ENCODE measurements around the gene CDK5. TPM values are rescaled to one million over a fixed set of nuclear protein-coding genes. Genes with fewer than 3 reads are reported as not detected.
A peak's percentile ranks its signal among the peaks of the same experiment; 100 is the strongest.
"Not testable (repeated sequence)": the region's sequence is repeated elsewhere in the genome, so short reads cannot be mapped to it uniquely, and the experiment has no call there.

Gene CDK5
- total and polyA plus RNA-seq, 2 donors from 2014 or later, result 9.1 to 21.5 TPM

DNA sequence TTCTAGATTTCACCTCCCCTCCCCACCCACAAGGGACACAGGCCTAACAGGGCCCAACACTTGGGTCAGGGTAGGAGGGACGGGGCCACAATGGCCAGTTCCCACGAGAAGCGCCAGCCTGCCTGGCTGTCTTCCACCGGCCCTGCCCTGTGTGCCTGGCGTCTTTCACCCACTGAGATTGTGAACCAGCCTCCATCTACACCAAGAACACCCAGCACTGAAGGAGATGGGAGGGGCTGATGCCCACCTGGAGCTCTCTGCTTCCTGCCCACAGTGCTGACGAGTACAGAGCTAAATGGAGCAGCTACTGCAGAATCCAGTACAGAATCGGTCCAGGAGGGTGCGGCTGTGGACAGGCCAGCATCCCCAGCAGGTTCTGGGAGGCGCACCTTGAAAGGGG lies 11.7 kb downstream of the CDK5 start:
- Histone ChIP-seq H3K27ac (ENCODE audit: low read depth in 2 of 2, low read length in 2 of 2) (no peak overlapping the region), H3K36me3 (ENCODE audit: control insufficient read depth in 2 of 3, insufficient read depth in 3 of 3, low read length in 3 of 3) (peaks cover 0 to 3% (median 0%) of the 10 kb centered on the region in 3 donors), H3K9ac (ENCODE audit: low read length in 3 of 3) (no peak overlapping the region), H3K4me1 (ENCODE audit: control insufficient read depth in 2 of 3, insufficient read depth in 2 of 3, low read depth in 1 of 3, low read length in 3 of 3) (no peaks in the 10 kb centered on the region), H3K27me3 (ENCODE audit: control insufficient read depth, insufficient read depth, low read length) (no peaks in the 10 kb centered on the region), H3K9me3 (ENCODE audit: control insufficient read depth in 2 of 3, insufficient read depth in 1 of 3, low read length in 3 of 3) (no peaks in the 10 kb centered on the region), H3K4me3 (ENCODE audit: low read length in 3 of 3) (no peak overlapping the region)
- DNase-seq, result peak in 1 of 5 donors; percentile 37
- FAIRE-seq, result no peak
- intact Hi-C loops (cut with DNase I), result no loop called here
- TF ChIP-seq, protein P1, sequence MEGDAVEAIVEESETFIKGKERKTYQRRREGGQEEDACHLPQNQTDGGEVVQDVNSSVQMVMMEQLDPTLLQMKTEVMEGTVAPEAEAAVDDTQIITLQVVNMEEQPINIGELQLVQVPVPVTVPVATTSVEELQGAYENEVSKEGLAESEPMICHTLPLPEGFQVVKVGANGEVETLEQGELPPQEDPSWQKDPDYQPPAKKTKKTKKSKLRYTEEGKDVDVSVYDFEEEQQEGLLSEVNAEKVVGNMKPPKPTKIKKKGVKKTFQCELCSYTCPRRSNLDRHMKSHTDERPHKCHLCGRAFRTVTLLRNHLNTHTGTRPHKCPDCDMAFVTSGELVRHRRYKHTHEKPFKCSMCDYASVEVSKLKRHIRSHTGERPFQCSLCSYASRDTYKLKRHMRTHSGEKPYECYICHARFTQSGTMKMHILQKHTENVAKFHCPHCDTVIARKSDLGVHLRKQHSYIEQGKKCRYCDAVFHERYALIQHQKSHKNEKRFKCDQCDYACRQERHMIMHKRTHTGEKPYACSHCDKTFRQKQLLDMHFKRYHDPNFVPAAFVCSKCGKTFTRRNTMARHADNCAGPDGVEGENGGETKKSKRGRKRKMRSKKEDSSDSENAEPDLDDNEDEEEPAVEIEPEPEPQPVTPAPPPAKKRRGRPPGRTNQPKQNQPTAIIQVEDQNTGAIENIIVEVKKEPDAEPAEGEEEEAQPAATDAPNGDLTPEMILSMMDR (IDR thresholded peaks at IDR 0.05; ENCODE audit: borderline replicate concordance, extremely low read depth, insufficient read depth), result no peak

DNA sequence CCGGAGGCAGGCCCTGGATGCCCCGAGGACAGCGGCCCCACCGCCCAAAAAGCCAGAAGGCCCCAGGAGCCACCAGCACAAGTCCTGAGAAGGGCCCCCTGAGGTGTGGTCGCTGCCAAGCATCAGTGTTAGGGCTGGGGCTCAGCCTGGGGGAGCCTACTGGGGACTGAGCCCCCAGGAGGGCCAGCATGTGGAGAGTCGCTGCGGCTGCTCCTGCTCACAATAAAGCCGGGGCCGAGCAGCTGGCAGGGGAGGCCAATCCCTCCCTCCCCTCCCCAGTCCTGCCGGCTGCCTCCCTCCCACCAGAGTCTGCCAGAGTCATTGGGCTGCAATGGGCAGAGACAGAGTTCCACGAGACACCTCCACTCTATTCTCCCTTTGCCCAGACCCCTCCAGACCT lies 12.4 kb downstream of the CDK5 start:
- DNase-seq, result peak in 1 of 5 donors; percentile 69
- no peaks in the 10 kb centered on the region for H3K27me3 ChIP-seq (ENCODE audit: control insufficient read depth, insufficient read depth, low read length)
- no peak overlapping the region for H3K9ac ChIP-seq (ENCODE audit: low read length in 3 of 3)
- H3K36me3 ChIP-seq (ENCODE audit: control insufficient read depth in 2 of 3, insufficient read depth in 3 of 3, low read length in 3 of 3), result peaks cover 0 to 3% (median 0%) of the 10 kb centered on the region in 3 donors
- intact Hi-C loops (cut with DNase I), result no loop called here
- FAIRE-seq, result no peak
- H3K4me3 ChIP-seq (ENCODE audit: low read length in 3 of 3), result no peak overlapping the region
- no peaks in the 10 kb centered on the region for H3K4me1 ChIP-seq (ENCODE audit: control insufficient read depth in 2 of 3, insufficient read depth in 2 of 3, low read depth in 1 of 3, low read length in 3 of 3)
- no peak overlapping the region for H3K27ac ChIP-seq (ENCODE audit: low read depth in 2 of 2, low read length in 2 of 2)
- no peaks in the 10 kb centered on the region for H3K9me3 ChIP-seq (ENCODE audit: control insufficient read depth in 2 of 3, insufficient read depth in 1 of 3, low read length in 3 of 3)
- TF ChIP-seq, protein P1 (IDR thresholded peaks at IDR 0.05; ENCODE audit: borderline replicate concordance, extremely low read depth, insufficient read depth), result no peak

DNA sequence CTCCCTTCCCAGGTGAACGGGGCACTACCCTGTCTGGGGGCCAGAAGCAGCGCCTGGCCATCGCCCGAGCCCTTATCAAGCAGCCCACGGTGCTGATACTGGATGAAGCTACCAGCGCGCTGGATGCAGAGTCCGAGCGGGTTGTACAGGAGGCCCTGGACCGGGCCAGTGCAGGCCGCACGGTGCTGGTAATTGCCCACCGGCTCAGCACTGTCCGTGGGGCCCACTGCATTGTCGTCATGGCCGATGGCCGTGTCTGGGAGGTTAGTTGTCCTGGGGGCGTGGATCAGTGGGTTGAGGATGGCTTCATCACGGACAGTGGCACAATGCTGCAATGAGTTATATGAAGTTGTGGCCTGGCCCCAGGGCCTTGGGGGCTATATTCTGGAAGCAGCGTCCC lies 13.7 kb downstream of the CDK5 start:
- H3K9ac ChIP-seq (ENCODE audit: low read length in 3 of 3), result no peak overlapping the region
- H3K36me3 ChIP-seq (ENCODE audit: control insufficient read depth in 2 of 3, insufficient read depth in 3 of 3, low read length in 3 of 3), result peaks cover 0 to 3% (median 0%) of the 10 kb centered on the region in 3 donors
- peak in 1 of 5 donors; percentile 75 for DNase-seq
- H3K4me1 ChIP-seq (ENCODE audit: control insufficient read depth in 2 of 3, insufficient read depth in 2 of 3, low read depth in 1 of 3, low read length in 3 of 3), result peaks cover 0 to 4% (median 0%) of the 10 kb centered on the region in 3 donors
- no peaks in the 10 kb centered on the region for H3K9me3 ChIP-seq (ENCODE audit: control insufficient read depth in 2 of 3, insufficient read depth in 1 of 3, low read length in 3 of 3)
- H3K27ac ChIP-seq (ENCODE audit: low read depth in 2 of 2, low read length in 2 of 2), result no peak overlapping the region
- H3K4me3 ChIP-seq (ENCODE audit: low read length in 3 of 3), result no peak overlapping the region
- TF ChIP-seq, protein P1 (IDR thresholded peaks at IDR 0.05; ENCODE audit: borderline replicate concordance, extremely low read depth, insufficient read depth), result no peak
- FAIRE-seq, result no peak
- intact Hi-C loops (cut with DNase I), result no loop called here
- no peaks in the 10 kb centered on the region for H3K27me3 ChIP-seq (ENCODE audit: control insufficient read depth, insufficient read depth, low read length)

DNA sequence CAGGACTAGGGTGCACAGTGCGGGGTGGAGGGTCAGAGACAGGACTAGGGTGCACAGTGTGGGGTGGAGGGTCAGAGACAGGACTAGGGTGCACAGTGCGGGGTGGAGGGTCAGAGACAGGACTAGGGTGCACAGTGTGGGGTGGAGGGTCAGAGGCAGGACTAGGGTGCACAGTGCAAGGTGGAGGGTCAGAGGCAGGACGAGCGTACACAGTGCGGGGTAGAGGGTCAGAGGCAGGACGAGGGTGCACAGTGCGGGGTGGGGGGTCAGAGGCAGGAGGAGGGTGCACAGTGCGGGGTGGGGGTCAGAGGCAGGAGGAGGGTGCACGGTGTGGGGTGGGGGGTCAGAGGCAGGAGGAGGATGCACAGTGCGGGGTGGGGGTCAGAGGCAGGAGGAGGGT lies 14.2 kb downstream of the CDK5 start:
- H3K9me3 ChIP-seq (ENCODE audit: control insufficient read depth in 2 of 3, insufficient read depth in 1 of 3, low read length in 3 of 3); H3K4me3 ChIP-seq (ENCODE audit: low read length in 3 of 3); H3K4me1 ChIP-seq (ENCODE audit: control insufficient read depth in 2 of 3, insufficient read depth in 2 of 3, low read depth in 1 of 3, low read length in 3 of 3); FAIRE-seq; intact Hi-C loops (cut with DNase I); H3K27me3 ChIP-seq (ENCODE audit: control insufficient read depth, insufficient read depth, low read length); H3K9ac ChIP-seq (ENCODE audit: low read length in 3 of 3); H3K27ac ChIP-seq (ENCODE audit: low read depth in 2 of 2, low read length in 2 of 2); H3K36me3 ChIP-seq (ENCODE audit: control insufficient read depth in 2 of 3, insufficient read depth in 3 of 3, low read length in 3 of 3); DNase-seq: not testable (repeated sequence)
